Left lung (tissue), 10 donors: ENCODE results near the gene FLYWCH2. TPM values are rescaled to one million over a fixed set of nuclear protein-coding genes. Genes with fewer than 3 reads are reported as not detected.
A peak's percentile ranks its signal among the peaks of the same experiment; 100 is the strongest.

ENCODE experiments used
- ATAC-seq: fragments of 200-7000 bp; cut with Tn5 transposase; one replicate; pipeline ENCODE4 v1.9.1; 2020; ENCODE audit warnings: moderate library complexity
- DNase-seq, 4 donors: peaks; one replicate each; pipeline ENCODE4 v3.0.0-alpha.2; 2013 to 2020
- H3K27ac ChIP-seq, 2 donors: fragments of 200-600 bp; sonication (generic) in 1 of 2; one replicate each; pipeline versions ENCODE4 v1.5.0 to v1.8.0; 2020 to 2021
- H3K27me3 ChIP-seq, 2 donors: fragments of 200-600 bp; sonication (generic) in 1 of 2; one replicate each; pipeline versions ENCODE4 v1.5.0 to v1.8.0; 2020 to 2021
- H3K36me3 ChIP-seq, 2 donors: fragments of 200-600 bp; sonication (generic) in 1 of 2; one replicate each; pipeline versions ENCODE4 v1.5.0 to v1.8.0; 2020 to 2021
- H3K4me1 ChIP-seq, 2 donors: fragments of 200-600 bp; one replicate each; pipeline ENCODE4 v1.8.0; 2021
- H3K4me3 ChIP-seq, 2 donors: fragments of 200-600 bp; sonication (generic) in 1 of 2; one replicate each; pipeline versions ENCODE4 v1.5.0 to v1.8.0; 2020 to 2021; ENCODE audit warnings: mild to moderate bottlenecking in 1 of 2
- H3K9me3 ChIP-seq, 2 donors: fragments of 200-600 bp; sonication (generic) in 1 of 2; one replicate each; pipeline versions ENCODE4 v1.5.0 to v1.8.0; 2020 to 2021
- CTCF ChIP-seq, 2 donors: fragments of 200-600 bp; sonication (generic) in 1 of 2; IDR thresholded peaks; one replicate each; pipeline versions ENCODE4 v1.5.0 to v1.8.0; 2021; ENCODE audit warnings: antibody characterized with exemption in 2 of 2
- intact Hi-C, 2 donors: fragments of 100-400 bp; cut with DNase I; formaldehyde crosslinking; loops; one replicate each; pipeline versions ENCODE4 v1.11.2 to v1.14.2; 2022
- polyA plus RNA-seq, 6 donors: library from polyadenylated mRNA; unstranded; fragments of 120-200 nt; gene quantifications; one replicate each; pipeline ENCODE4 v1.2.1, GENCODE V29; 2013; ENCODE audit not compliant: insufficient read length in 6 of 6
- total RNA-seq, 2 donors: library from RNA; stranded (reverse); fragmentation: NEBNext Ultra II Directional; extraction: Animal tissue kit (Norgen Biotek cat#: 25700); gene quantifications; one replicate each; pipeline ENCODE4 v1.2.1, GENCODE V29; 2021
- donor health status: DM: no; HTN: yes; CAD: no.
- donor health status: DM: no; HTN: no; CAD: no.

FLYWCH2 gene
- total and polyA plus RNA-seq, 8 donors, result 15.6 to 24.5 (median 20.9) TPM

- TF ChIP-seq CTCF (IDR thresholded peaks at IDR 0.05), result no peak
- Histone ChIP-seq H3K27me3 (peaks cover 0 to 59% of the 10 kb centered on the region in 2 donors), H3K4me3 (no peak overlapping the region), H3K9me3 (peaks cover 0 to 12% of the 10 kb centered on the region in 2 donors), H3K36me3 (peaks cover 0 to 5% of the 10 kb centered on the region in 2 donors), H3K27ac (no peak overlapping the region), H3K4me1 (peaks cover 0 to 5% of the 10 kb centered on the region in 2 donors)
- DNase-seq (peak in 1 of 4 donors; percentile 67), ATAC-seq (no peak)
- intact Hi-C loops, result no loop called here
Measured at GRCh38 chr16:2853531-2854073, 29.4 kb upstream of the FLYWCH2 start.

GRCh38 chr16:2854700-2855309, 28.2 kb upstream of the FLYWCH2 start:
- ATAC-seq (no peak), DNase-seq (no peak)
- Histone ChIP-seq H3K4me3 (no peak overlapping the region), H3K27me3 (peaks cover 0 to 62% of the 10 kb centered on the region in 2 donors), H3K4me1 (peaks cover 0 to 5% of the 10 kb centered on the region in 2 donors), H3K9me3 (peaks cover 0 to 12% of the 10 kb centered on the region in 2 donors), H3K36me3 (peaks cover 0 to 5% of the 10 kb centered on the region in 2 donors), H3K27ac (no peak overlapping the region)
- intact Hi-C loops, result no loop called here
- TF ChIP-seq CTCF (IDR thresholded peaks at IDR 0.05), result peak in 1 of 2 donors; percentile 45

- TF ChIP-seq CTCF (IDR thresholded peaks at IDR 0.05), result no peak
Measured at GRCh38 chr16:2855536-2855935, 27.5 kb upstream of the FLYWCH2 start.

GRCh38 chr16:2856061-2856670, 26.8 kb upstream of the FLYWCH2 start:
- DNase-seq (no peak), ATAC-seq (no peak)
- Histone ChIP-seq H3K36me3 (peaks cover 0 to 5% of the 10 kb centered on the region in 2 donors), H3K9me3 (peaks cover 0 to 16% of the 10 kb centered on the region in 2 donors), H3K27me3 (peaks cover 0 to 68% of the 10 kb centered on the region in 2 donors), H3K4me3 (no peak overlapping the region), H3K4me1 (peaks cover 0 to 5% of the 10 kb centered on the region in 2 donors), H3K27ac (no peak overlapping the region)
- intact Hi-C loops, result no loop called here
- no peak for TF ChIP-seq CTCF (IDR thresholded peaks at IDR 0.05)

More at GRCh38 chr16:2855536-2855935, 27.5 kb upstream of the FLYWCH2 start:
- DNase-seq (no peak), ATAC-seq (no peak)
- Histone ChIP-seq H3K4me1 (peaks cover 0 to 5% of the 10 kb centered on the region in 2 donors), H3K27me3 (peaks cover 0 to 68% of the 10 kb centered on the region in 2 donors), H3K27ac (no peak overlapping the region), H3K9me3 (peaks cover 0 to 12% of the 10 kb centered on the region in 2 donors), H3K36me3 (peaks cover 0 to 5% of the 10 kb centered on the region in 2 donors), H3K4me3 (no peak overlapping the region)
- intact Hi-C loops, result no loop called here
